Kasumi-1 (cell line): ENCODE data around the gene GORASP1.

Experiments used
- DNase-seq, 2 experiments: peaks; one replicate each; lab custom pipeline; 2025; lab: John Stamatoyannopoulos, UW

GORASP1 gene

DNA sequence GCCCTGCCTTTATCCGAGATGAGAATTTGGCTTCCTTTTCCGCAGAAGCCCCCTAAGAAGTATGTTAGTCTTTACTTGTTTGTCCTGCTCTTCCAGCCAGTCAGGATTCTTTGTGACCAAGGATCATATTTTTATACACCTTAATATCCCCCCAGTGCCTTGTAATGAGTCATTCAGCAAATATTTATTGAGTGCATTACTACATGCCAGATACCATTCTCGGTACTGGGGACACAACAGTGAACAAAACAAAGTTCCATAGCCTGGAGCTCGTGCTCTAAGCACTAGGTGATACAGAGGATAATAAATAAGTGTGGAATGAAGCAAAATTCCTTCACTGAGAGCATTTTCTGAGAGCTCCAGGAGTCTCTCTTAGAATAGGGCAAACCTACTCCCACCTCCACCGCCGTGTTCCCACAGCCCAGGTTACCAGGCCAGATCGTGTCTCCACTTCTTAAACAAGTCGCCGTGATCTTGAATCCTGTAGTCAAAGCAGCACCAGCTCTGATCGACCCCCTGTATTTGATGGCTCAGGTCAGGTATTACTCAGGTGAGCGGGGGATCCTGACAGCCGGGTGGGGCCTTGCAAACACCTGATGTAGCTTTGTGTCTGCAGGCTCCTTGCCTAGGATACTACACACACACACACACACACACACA lies 18.5 kb upstream of the GORASP1 start:
- DNase-seq, result no peak

DNA sequence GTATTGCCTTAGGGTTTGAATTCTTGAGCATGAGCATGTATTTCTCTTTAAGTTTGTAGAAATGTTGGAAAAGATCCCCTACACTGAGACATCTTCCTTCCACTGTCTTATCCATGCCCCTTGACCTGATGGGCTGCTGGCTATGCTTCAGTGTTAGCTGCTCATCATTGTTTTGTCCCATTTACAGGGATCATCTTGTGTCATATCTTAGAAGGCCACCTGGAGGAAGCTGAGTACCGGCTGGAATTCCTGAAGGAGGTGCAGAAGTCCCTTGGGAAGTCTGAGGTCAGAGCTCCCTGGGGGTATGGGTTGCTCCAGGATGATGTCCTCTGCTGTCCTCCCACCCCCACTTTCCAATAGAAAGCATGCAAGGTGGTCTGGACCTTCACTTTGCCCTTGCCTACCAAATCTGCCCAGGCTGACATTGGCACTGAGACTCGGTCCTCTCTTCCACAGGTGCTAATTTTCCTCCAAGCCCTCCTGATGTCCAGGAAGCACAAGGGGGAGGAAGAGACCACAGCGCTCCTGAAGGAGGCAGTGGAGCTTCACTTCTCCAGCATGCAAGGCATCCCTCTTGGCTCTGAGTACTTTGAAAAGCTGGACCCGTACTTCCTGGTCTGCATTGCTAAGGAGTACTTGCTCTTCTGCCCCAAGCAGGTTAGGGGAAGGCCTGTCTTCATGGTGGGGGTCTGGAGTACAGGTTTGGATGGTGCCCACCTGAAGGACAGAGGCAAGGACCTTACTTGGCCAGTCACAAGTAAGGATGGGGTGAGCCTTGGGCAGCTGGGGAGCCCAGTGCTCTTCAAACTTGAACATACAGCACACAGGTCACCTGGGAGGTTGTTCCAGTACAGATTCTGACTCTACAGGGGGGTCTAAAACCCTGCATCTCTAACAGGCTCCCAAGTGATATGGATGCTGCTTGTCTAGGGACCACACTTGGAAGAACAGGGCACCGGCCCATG lies 17.7 kb upstream of the GORASP1 start:
- no peak for DNase-seq

DNA sequence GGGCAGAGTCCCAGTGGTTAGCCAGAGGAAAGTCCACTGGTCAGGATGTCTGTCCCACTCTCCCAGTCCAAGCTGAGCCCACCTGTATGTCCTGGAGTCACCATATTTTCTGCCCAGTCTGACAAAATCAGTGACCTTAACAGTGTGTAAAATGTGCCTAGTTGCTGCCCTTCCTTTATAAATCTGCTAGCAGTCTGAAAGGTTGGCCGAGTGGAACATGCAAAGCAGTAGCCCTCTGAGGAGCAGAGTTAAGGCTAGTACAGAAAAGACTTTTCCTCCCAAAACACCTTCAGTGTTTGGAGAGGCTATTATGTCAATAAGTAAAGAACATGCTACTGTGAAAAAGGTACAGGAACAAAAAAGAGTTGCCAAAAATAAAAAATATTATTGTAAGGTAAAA lies 15.4 kb upstream of the GORASP1 start:
- DNase-seq, result no peak

DNA sequence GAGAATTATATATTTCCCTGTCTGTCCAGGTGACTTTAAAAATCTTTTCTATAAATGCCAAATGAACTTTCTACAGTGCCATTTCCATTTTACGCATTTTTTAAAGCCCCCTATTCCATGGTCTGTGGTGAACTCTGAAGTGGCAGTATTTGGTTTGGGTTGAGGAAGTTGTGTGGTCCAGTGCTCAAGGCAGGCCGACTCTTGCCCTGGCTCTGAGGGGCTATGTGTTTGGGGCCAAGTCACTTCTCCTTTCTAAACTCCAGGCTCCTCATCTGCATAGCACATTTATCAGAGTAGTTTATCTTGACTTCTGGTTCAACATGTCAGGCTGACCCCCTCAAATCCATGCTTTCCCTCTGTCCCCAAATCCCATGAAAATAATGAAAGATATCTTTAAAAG lies 14.2 kb upstream of the GORASP1 start:
- peak; percentile 40 to 54 for DNase-seq

DNA sequence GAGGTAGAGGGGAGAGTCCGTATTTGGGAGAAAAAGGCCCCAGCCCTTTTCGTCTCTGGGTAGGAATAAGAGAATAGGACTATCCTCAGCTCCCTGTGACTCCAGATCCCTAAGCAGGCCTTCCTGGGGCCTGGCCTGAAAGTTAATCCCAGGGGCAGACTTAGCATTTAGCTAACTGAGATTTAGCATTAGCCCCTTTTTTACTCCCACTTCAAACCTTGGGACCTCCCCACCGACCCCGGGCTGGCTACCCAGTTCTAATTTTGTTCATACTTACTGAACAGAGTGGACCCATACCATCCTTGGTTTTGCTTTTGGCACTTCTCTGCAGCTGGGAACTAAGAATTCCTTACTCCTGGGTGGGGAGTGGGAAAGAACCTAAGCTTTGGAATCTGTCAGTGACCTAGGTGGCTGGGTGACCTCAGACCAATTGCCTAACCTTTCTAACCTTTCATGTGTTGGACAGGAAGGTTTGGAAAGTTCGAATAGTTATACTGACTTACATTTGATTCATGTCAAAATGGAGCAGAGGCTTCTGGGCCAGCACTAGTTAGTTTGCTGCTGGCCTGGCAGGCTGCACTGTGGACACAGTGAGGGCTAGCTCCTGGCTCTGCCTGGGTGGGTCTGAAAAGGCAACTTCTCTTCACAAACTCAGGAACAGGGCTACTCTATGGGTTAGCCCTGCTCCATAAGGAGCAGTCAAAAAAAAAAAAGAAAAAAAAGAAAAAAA lies 11.7 kb upstream of the GORASP1 start:
- DNase-seq, result no peak

DNA sequence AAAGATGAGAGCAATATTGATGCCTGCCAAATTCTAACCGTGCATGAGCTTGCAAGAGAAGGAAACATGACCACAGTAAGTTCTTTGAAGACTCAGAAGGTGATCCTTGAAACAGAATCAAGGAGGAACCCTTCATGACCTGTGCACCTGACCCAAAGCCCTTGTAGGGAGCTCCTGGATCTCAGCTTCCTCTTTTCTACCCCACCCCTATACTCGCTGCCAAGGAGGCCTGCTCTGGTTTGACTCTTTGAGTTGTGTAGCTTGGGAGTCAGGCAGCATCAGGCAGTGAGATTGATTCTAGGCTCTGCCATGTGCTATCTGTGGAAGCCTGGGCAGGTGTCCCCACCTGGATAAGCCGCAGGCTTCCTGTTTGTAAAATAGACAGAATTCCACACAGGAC lies 10.7 kb upstream of the GORASP1 start:
- DNase-seq, result peak; percentile 27 to 33

DNA sequence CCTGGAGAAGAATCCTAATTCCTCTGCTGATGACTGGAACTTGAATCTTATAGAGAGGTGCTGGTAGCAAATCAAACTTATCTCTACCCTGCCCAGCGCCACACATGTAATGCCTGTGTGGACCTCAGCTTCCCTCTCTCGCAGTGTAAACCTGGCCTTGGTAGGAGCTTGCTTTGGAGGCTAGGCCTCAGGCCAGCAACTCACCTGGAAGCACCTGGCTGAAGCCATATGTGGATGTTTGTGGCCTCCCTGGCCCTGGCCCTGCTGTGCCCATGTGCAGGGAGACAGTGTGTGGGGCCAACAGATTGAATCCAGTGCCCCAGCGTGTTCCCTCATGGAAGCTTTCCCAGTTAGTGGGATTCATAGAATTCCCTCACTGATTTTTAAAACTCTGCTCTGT lies 8.4 kb upstream of the GORASP1 start:
- no peak for DNase-seq

DNA sequence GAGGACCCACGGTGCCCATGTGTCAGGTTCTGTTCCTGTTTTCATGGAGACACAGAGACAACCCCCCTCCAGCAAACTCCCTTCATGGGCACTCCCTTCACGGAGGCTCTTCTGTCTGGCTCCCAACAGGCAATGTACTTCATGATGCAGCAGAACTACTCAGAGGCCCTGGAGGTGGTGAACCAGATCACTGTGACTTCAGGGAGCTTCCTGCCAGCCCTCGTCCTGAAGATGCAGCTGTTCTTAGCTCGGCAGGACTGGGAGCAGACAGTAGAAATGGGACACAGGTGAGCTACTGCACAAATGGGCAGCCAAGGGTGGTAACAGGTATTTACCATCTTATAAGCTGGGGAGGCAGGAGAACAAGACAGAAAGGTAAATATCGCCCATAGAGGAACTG lies 7.0 kb upstream of the GORASP1 start:
- no peak for DNase-seq

DNA sequence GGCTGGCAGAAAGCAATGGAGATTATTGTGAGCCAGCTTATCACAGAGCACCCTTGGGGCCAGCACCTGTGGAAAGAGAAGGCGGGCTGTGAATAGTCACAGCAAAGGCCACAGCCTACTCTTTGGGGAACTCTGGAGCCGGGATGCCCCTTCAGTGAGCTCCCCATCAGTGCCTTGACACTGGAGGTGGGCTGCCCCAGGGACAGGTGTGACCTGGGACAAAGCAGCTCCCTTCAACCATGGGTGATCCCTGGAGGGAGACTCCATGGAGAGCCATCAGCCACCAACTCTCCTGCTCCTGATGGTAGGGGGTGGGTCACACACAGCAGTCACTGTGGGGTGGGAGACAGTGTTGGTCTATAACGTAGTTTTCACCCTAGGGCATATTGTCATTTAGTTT lies 5.9 kb upstream of the GORASP1 start:
- no peak for DNase-seq

DNA sequence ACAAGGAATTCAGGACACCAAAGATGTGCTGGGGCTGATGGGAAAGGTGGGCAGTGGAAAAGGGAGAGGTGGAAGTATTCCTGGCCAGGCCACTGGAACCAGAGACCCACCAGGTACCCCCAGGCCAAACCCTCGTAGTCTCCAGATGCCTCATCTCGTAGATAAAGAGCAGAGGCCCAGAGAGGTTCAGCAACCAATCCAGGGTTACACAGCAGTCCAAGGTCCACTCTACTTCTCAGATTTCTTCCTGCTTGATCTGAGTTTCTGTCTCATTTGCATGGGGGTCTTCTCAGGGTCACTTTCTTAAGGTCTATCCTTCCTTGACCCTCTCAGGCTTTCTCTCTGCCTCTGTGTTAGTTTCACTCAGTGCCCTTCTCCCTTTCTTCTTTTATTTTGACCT lies 5.1 kb upstream of the GORASP1 start:
- DNase-seq, result no peak

DNA sequence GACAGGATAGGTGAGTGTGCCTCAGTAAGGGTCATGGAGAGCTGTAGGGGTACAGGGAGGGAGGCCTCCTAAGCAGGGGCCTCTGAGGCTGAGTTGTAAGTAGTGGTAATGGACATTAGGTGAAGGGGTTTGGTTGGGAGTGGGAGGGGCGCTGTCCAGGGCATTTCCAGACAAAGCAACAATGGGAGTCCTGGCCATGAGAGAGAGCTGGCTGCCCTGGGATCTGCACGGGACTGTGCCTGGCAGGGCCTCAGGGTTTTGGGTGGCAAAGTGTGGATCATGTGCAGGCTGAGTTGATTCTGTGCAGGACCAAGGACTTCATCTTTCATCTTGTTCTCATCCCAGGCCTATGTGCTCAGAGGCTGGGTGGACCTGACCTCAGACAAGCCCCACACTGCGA lies 4.7 kb upstream of the GORASP1 start:
- no peak for DNase-seq

DNA sequence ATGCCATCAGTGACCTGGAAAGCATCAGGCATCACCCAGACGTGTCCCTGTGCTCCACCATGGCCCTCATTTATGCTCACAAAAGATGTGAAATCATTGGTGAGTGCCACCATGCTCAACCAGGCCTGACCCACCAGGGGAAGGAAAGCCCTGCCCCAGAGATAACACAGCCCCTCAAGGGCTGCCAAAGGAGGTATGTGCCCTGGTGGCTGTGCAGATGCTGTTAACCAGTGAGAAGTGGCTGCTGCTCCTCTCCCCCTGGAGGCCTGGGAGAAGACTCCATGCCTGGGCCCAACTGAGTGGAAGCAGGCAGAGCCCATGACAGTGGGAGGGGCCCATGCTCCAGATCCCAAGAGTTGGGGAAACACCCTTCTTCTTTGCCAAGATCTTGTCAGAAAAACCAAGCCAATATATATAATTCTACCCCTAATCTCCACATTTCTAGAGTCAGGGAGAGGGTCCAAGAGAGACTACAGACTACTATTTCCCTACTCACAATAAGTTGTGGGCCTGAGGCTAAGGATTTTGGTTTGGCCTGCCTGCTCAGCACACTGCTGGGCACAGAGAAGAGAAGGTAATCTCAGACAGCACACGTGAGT lies 2.7 kb upstream of the GORASP1 start:
- DNase-seq, result no peak

DNA sequence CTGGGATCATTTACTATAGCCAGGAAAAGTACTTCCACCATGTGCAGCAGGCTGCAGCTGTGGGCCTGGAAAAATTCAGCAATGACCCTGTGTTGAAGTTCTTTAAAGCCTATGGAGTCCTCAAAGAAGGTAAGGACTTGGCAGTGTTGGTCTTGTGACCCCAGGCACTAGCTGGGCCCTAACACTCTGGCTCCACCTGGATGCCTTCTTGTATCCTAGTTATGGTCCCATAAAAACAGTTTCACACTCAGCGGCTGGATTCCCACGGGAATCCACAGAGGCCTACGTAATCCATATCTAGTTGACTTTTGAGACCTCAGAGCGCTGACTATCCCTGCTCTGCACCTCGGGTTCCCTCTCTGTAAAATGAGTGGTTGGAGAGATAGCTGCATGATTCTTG lies 1.7 kb upstream of the GORASP1 start:
- no peak for DNase-seq

DNA sequence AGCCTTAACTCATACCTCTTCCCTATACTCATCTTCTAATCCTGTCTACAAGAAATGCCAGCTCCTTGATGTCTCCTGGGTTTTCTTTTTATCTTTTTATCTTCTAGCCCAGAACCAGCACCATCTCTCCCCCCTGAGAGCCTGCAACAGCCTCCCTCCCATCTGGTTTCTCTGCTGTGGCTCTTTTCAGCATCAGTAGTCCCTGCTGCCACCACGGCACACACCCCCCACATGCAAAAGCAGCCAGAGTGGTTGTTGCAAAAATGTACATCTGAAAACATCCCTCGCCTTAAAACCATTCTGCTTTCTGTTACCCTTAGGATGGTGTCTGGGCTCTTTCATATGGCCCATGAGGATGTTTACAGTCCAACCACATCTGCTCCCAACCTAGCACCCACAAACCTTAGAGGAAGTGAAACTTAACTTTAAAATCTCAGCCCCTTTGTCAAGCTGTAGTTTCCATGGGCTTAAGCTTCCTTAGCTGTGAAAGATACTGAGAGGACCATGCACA lies 828 bp upstream of the GORASP1 start:
- DNase-seq, result no peak

DNA sequence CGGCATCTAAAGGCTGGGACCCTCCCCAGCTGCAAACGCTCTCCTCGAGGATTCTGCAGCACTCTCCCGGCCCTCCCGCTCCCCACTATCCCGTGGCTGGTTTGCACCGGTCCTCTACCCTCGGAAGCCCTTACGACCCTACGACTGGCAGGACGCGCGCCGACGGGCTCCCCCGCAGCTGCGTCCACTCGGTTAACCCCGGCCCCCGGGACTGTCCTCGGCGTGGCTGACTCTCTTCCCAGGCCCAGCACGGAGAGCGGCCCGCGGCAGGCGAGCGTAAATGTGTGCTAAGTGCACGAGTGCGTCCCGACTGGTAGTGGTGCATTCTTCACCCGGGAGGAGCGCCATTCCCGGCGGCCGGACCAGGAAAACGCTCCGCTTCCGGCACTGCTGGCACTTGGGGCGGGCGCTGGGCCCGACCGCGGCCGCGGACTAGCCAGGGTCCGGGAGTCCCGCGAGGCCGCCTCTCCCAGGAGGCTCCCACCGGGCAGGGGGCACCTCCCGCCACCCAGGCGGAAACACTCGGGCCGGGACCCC lies 508 bp downstream of the GORASP1 start:
- DNase-seq, result no peak

DNA sequence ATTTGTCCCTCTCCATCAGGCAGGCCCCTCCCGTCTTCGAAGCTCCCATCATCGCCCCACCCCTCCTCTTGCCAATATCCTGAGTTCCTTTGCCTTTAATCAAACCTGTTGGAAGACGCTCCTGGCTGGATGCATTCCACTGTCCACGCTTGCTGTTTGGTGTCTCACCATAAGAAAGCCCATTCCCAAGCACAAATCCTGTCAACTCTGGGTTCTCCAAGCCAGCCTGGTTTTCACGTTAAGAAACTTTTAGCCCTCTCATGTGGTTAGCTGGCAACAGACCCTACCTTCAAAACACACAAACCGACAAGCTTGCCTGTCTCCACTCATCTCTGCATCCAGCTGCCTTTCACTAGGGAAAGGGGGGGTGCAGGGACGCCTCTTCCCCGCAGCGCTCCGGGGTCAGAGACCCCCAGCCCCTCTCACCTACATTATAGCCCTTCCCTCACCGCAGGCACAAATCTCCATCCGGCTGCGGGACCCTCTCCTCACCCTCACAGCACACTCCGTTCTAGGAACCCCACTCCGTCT lies 1.1 kb downstream of the GORASP1 start:
- no peak for DNase-seq

DNA sequence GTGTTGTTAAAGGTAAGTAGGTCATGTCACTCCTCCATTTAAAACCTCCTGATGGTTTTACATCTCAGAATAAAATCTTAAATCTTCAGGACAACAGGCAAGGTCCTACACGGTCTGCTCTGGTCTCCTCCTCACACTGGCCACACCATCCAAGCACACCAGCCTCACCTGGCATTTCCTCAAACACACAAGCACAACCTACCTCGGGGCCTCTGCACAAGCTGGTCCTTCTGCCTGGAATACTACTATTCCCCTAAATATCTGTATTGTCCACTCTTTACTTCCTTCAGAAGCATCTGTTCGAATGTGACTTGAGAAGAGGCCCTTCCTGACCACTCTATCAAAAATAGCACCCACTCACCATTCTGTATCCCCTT lies 1.8 kb downstream of the GORASP1 start:
- no peak for DNase-seq

DNA sequence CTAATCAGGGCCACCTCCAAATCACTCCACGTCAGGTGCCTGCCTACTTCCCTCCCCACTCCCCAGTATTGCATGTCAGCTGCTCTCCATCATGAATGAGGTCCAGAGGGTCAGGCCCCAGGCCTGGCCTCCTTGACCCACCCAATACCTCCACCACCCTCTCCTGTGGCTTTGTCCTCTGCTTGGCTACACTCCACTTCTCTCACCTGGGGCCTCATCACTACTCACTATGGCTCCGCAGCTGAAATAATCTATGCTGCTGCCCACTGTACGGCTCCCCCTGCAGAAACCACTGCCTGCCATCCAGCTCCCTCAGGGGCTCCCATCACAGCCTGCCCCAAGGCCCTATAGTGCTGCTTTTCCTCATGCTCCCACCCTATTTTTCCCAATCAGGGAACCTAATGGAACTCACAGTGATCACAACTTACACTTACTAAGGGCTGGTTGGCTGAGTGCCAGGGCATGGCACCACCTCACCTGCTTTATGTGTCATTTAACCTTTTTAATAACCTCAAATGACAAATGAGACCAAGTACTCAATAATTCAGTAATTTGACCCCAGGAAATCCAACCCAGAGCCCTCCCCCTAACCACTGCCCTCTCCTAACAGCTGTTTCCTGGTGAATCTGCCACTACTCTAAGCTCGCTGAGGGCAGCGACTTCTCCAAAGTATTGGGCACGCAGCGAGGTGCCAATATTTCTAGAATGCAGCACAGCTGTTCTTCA lies 2.3 kb downstream of the GORASP1 start:
- DNase-seq, result peak in 1 of 2 experiments; percentile 11

DNA sequence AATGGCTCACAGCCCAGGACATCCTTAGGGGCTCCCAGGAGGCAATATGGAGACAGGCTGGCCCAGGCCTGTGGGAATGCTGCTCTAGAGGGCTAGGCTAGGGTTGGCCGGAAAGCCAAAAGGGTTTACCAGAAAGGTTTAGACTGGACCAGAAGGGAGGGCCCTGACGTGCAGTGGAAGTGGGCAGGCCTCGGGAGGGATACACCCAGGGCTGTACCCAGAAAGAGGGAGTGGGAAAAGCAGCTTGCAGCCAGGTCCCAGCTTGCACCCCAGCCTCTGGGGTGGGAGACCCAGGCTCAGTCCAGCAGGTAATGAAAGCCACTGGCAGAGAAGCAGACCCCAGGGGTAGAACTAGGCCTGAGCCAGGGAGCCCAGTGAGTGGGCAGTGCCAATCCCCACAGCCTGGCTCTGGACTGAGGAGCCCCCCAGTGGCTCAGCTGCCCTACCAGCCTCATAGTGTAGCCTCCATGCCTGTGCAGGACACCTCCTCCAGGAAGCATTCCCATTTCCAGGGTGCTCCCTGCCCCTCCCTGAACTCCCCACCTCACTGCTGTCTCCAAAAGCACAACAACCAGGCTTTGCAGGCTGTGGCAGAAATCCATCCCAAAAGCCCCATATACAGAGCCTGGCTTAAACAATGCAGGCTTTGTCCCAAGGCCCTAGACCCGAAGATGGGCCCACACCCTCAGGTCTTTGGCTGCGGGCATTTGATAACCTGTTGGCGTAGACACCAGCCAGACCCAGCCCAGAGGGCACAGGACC lies 3.5 kb downstream of the GORASP1 start:
- DNase-seq, result no peak

DNA sequence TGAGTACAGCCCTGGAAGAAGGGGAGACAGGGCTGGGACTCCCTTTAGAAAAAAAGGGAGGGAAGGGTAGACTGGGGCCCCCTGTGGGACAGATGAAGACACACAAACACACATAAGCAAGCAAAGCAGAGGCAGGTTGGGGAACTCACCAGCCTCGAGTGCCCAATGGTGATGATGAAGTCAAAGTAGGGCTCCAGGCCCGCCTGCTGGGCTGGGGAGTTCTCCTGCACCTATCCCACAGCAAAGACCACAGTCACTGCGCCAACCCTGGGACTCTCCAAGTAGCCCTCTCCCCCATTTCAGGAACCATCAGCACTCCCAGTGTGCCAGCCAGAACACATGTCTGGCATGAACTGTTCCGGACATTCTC lies 4.1 kb downstream of the GORASP1 start:
- DNase-seq, result peak in 1 of 2 experiments; percentile 28
